ENCODE measurements around the gene PTTG1. TPM values are rescaled to one million over a fixed set of nuclear protein-coding genes. Genes with fewer than 3 reads are reported as not detected.

Gene PTTG1
- 17.5 and 77.5 TPM in 2 replicates for total RNA-seq
- 108 and 363 TPM in 2 replicates for polyA plus RNA-seq
- 41.7 and 143 TPM in 2 replicates for polyA plus RNA-seq (2012)
- polyA minus RNA-seq (ENCODE audit: low replicate concordance) = 12.6 and 40.9 TPM in 2 replicates

- H4K20me1 ChIP-seq (ENCODE audit: control insufficient read depth, extremely low read depth, insufficient read depth, low read length) = no peaks in the 10 kb centered on the region
- peaks cover 50% of the 10 kb centered on the region for H3K79me2 ChIP-seq (ENCODE audit: control insufficient read depth, insufficient read depth, low read length)
- peak within 1 kb of the TSS; percentile 70 for H3K9ac ChIP-seq (ENCODE audit: insufficient read depth, low read length)
- H3K9me3 ChIP-seq (ENCODE audit: control insufficient read depth, insufficient read depth, low read depth, low read length) = no peaks in the 10 kb centered on the region
- peak within 1 kb of the TSS; percentile 86 for H2AFZ ChIP-seq (ENCODE audit: low read length)
- H3K36me3 ChIP-seq (ENCODE audit: control insufficient read depth, insufficient read depth, low read length) = no peaks in the 10 kb centered on the region
- peak within 1 kb of the TSS; percentile 47 to 79 (median 62) for H3K4me3 ChIP-seq (replicated peaks in 1 of 4; ENCODE audit: control extremely low read depth in 1 of 4, insufficient read depth in 1 of 4, low read depth in 3 of 4, low read length in 4 of 4)
- H3K4me1 ChIP-seq (ENCODE audit: control insufficient read depth, extremely low read depth, insufficient read depth, low read length) = peaks cover 10% of the 10 kb centered on the region
- no peaks in the 10 kb centered on the region for H3K27me3 ChIP-seq (ENCODE audit: control insufficient read depth, insufficient read depth, low read length)
- H3K4me2 ChIP-seq (ENCODE audit: extremely low read depth, insufficient read depth, low read length) = peak within 1 kb of the TSS; percentile 79
- no peak for TF ChIP-seq EZH2 (IDR thresholded peaks at IDR 0.05; ENCODE audit: low read length, missing control alignments)
- TF ChIP-seq, protein P1, sequence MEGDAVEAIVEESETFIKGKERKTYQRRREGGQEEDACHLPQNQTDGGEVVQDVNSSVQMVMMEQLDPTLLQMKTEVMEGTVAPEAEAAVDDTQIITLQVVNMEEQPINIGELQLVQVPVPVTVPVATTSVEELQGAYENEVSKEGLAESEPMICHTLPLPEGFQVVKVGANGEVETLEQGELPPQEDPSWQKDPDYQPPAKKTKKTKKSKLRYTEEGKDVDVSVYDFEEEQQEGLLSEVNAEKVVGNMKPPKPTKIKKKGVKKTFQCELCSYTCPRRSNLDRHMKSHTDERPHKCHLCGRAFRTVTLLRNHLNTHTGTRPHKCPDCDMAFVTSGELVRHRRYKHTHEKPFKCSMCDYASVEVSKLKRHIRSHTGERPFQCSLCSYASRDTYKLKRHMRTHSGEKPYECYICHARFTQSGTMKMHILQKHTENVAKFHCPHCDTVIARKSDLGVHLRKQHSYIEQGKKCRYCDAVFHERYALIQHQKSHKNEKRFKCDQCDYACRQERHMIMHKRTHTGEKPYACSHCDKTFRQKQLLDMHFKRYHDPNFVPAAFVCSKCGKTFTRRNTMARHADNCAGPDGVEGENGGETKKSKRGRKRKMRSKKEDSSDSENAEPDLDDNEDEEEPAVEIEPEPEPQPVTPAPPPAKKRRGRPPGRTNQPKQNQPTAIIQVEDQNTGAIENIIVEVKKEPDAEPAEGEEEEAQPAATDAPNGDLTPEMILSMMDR (conservative IDR thresholded peaks at IDR 0.05 in 1 of 2, IDR thresholded peaks at IDR 0.05 in 1 of 2; ENCODE audit: low read depth in 1 of 2, low read length in 2 of 2) = no peak
- DNase-seq (ENCODE audit: low read depth in 2 of 2) = peak; percentile 96 to 97
- peak within 1 kb of the TSS; percentile 82 for H3K27ac ChIP-seq (ENCODE audit: insufficient read depth, low read length)
Observed at GRCh38 chr5:160421625-160422258, at the start of gene PTTG1. PTTG1 (plus strand) TSS chr5:160421855; CDS start chr5:160422313, 458 bp downstream.

GRCh38 chr5:160375166-160375565, 46.5 kb upstream of the PTTG1 start:
- H3K27me3 ChIP-seq (ENCODE audit: control insufficient read depth, insufficient read depth, low read length) = no peaks in the 10 kb centered on the region
- no peak overlapping the region for H3K4me3 ChIP-seq (replicated peaks in 1 of 4; ENCODE audit: control extremely low read depth in 1 of 4, insufficient read depth in 1 of 4, low read depth in 3 of 4, low read length in 4 of 4)
- no peaks in the 10 kb centered on the region for H3K9me3 ChIP-seq (ENCODE audit: control insufficient read depth, insufficient read depth, low read depth, low read length)
- no peaks in the 10 kb centered on the region for H3K79me2 ChIP-seq (ENCODE audit: control insufficient read depth, insufficient read depth, low read length)
- no peak overlapping the region for H3K27ac ChIP-seq (ENCODE audit: insufficient read depth, low read length)
- H3K4me1 ChIP-seq (ENCODE audit: control insufficient read depth, extremely low read depth, insufficient read depth, low read length) = peaks cover 6% of the 10 kb centered on the region
- no peak for TF ChIP-seq EZH2 (IDR thresholded peaks at IDR 0.05; ENCODE audit: low read length, missing control alignments)
- TF ChIP-seq, protein P1 (conservative IDR thresholded peaks at IDR 0.05 in 1 of 2, IDR thresholded peaks at IDR 0.05 in 1 of 2; ENCODE audit: low read depth in 1 of 2, low read length in 2 of 2) = no peak
- DNase-seq (ENCODE audit: low read depth in 2 of 2) = peak in 1 of 2 donors; percentile 39
- no peaks in the 10 kb centered on the region for H4K20me1 ChIP-seq (ENCODE audit: control insufficient read depth, extremely low read depth, insufficient read depth, low read length)
- no peak overlapping the region for H2AFZ ChIP-seq (ENCODE audit: low read length)
- no peaks in the 10 kb centered on the region for H3K36me3 ChIP-seq (ENCODE audit: control insufficient read depth, insufficient read depth, low read length)
- H3K4me2 ChIP-seq (ENCODE audit: extremely low read depth, insufficient read depth, low read length) = no peak overlapping the region
- H3K9ac ChIP-seq (ENCODE audit: insufficient read depth, low read length) = no peak overlapping the region

DNA sequence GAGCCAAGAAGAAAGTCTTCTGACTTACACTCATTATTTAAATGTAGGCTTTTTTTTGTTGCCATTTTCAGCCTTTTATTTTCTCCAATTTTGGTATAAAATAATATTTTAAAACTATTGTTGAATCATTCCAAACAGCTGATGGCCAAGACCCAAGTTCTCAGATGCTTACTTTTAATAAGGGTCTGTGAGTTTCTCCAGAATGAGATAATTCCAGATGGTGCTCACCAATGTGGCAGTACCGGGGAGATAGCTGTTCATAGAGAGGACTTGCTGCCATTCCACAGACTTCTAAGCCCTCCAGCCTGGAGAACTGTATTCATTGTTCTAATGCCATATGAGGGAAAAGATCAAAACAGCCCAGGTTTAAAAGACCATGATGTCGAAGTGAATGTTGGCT, 46.0 kb upstream of the PTTG1 start:
- Histone ChIP-seq H3K4me3 (replicated peaks in 1 of 4; ENCODE audit: control extremely low read depth in 1 of 4, insufficient read depth in 1 of 4, low read depth in 3 of 4, low read length in 4 of 4) (no peak overlapping the region), H3K36me3 (ENCODE audit: control insufficient read depth, insufficient read depth, low read length) (no peaks in the 10 kb centered on the region), H3K9me3 (ENCODE audit: control insufficient read depth, insufficient read depth, low read depth, low read length) (no peaks in the 10 kb centered on the region), H3K27me3 (ENCODE audit: control insufficient read depth, insufficient read depth, low read length) (no peaks in the 10 kb centered on the region), H3K4me2 (ENCODE audit: extremely low read depth, insufficient read depth, low read length) (no peak overlapping the region), H2AFZ (ENCODE audit: low read length) (no peak overlapping the region), H3K9ac (ENCODE audit: insufficient read depth, low read length) (no peak overlapping the region), H3K4me1 (ENCODE audit: control insufficient read depth, extremely low read depth, insufficient read depth, low read length) (peaks cover 4% of the 10 kb centered on the region), H4K20me1 (ENCODE audit: control insufficient read depth, extremely low read depth, insufficient read depth, low read length) (no peaks in the 10 kb centered on the region), H3K27ac (ENCODE audit: insufficient read depth, low read length) (no peak overlapping the region), H3K79me2 (ENCODE audit: control insufficient read depth, insufficient read depth, low read length) (no peaks in the 10 kb centered on the region)
- TF ChIP-seq, protein P1 (conservative IDR thresholded peaks at IDR 0.05 in 1 of 2, IDR thresholded peaks at IDR 0.05 in 1 of 2; ENCODE audit: low read depth in 1 of 2, low read length in 2 of 2) = no peak
- TF ChIP-seq EZH2 (IDR thresholded peaks at IDR 0.05; ENCODE audit: low read length, missing control alignments) = no peak
- DNase-seq (ENCODE audit: low read depth in 2 of 2) = no peak

Measured in fibroblast of lung (primary cell).